ENCODE data around the gene ZNF431. TPM values are rescaled to one million over a fixed set of nuclear protein-coding genes. Genes with fewer than 3 reads are reported as not detected.

The ZNF431 gene
- total RNA-seq, 1 experiment from 2014 or later = 2.3 TPM

GRCh38 chr19:21238670-21239069 is 96.8 kb downstream of the ZNF431 start:
- DNase-seq (ENCODE audit: low read depth, low spot score) = no peak
- in situ Hi-C loops (cut with HindIII; ENCODE audit: low pct_unique_long_range_greater_than_20kb, low sequenced_read_pairs) = no loop called here

Small RNA genes lying within 50 kb of the gene (small RNA-seq; reads per million reads assigned to genes)
- 0.17 to 1.2 reads per million in 2 experiments for gene RNA5SP469

Other genes with a start within 250 kb of the ZNF431 start
- gene ZNF85, start 218.8 kb upstream of the ZNF431 start, total RNA-seq (2014; rRNA removed; shearing (Covaris generic)) = 0.98 and 1.4 TPM in 2 replicates
- gene ZNF430, start 121.4 kb upstream of the ZNF431 start, total RNA-seq (2014; rRNA removed; shearing (Covaris generic)) = 3.1 and 4.9 TPM in 2 replicates
- 6.0 and 7.3 TPM in 2 replicates for gene ZNF714, start 59.8 kb upstream of the ZNF431 start, total RNA-seq (2014; rRNA removed; shearing (Covaris generic))
- gene ZNF708, start 187.4 kb downstream of the ZNF431 start, total RNA-seq (2014; rRNA removed; shearing (Covaris generic)) = 5.0 TPM in 2 replicates
- gene ZNF738, start 217.0 kb downstream of the ZNF431 start, total RNA-seq (2014; rRNA removed; shearing (Covaris generic)) = 1.8 and 2.4 TPM in 2 replicates

Data from SK-MEL-5 (cell line).